HEK293T (cell line): ENCODE data around the gene ESRRB.
A peak's percentile ranks its signal among the peaks of the same experiment; 100 is the strongest.

Source experiments
- CTCF ChIA-PET: fragments of 350-600 bp; formaldehyde crosslinking; extraction: SDS; loops from one replicate; lab custom pipeline; 2021; ENCODE audit warnings: antibody characterized with exemption, inconsistent platforms; lab: Yijun Ruan, JAX
- POLR2A ChIA-PET: fragments of 350-600 bp; formaldehyde crosslinking; extraction: SDS; loops from one replicate; lab custom pipeline; 2020; ENCODE audit warnings: antibody characterized with exemption, inconsistent platforms; lab: Yijun Ruan, JAX
- DNase-seq: peaks from one replicate; pipeline ENCODE4 v3.0.0; 2012; ENCODE audit warnings: mixed read lengths; ENCODE audit errors: extremely low spot score
- ARNT ChIP-seq: fragments of 450-650 bp; IDR thresholded peaks from 2 replicates; pipeline ENCODE4 v1.6.1; 2017; ENCODE audit warnings: mild to moderate bottlenecking
- BHLHE40 ChIP-seq: fragments of 450-650 bp; IDR thresholded peaks from 2 replicates; pipeline ENCODE4 v1.6.1; 2016; ENCODE audit warnings: mild to moderate bottlenecking, moderate library complexity, borderline replicate concordance
- CTBP1 ChIP-seq: fragments of 450-650 bp; IDR thresholded peaks from 2 replicates; pipeline ENCODE4 v1.6.1; 2016; ENCODE audit warnings: borderline replicate concordance
- ELF4 ChIP-seq: fragments of 450-650 bp; IDR thresholded peaks from 2 replicates; pipeline ENCODE4 v1.6.1; 2017; ENCODE audit warnings: antibody characterized with exemption
- FOXA1 ChIP-seq: fragments of 450-650 bp; IDR thresholded peaks from 2 replicates; pipeline ENCODE4 v1.6.1; 2016; ENCODE audit warnings: mild to moderate bottlenecking
- FOXK2 ChIP-seq: fragments of 450-650 bp; IDR thresholded peaks from 2 replicates; pipeline ENCODE4 v1.6.1; 2016; ENCODE audit warnings: mild to moderate bottlenecking
- FOXM1 ChIP-seq: fragments of 450-650 bp; IDR thresholded peaks from 2 replicates; pipeline ENCODE4 v1.6.1; 2017; ENCODE audit warnings: mild to moderate bottlenecking, borderline replicate concordance
- HDGF ChIP-seq: fragments of 450-650 bp; IDR thresholded peaks from 2 replicates; pipeline ENCODE4 v1.6.1; 2017; ENCODE audit warnings: antibody characterized with exemption, borderline replicate concordance
- L3MBTL2 ChIP-seq: fragments of 450-650 bp; conservative IDR thresholded peaks from 2 replicates; pipeline ENCODE4 v1.6.1; 2016; ENCODE audit warnings: mild to moderate bottlenecking
- LEF1 ChIP-seq: fragments of 450-650 bp; IDR thresholded peaks from 2 replicates; pipeline ENCODE4 v1.6.1; 2017; ENCODE audit warnings: mild to moderate bottlenecking, borderline replicate concordance
- NFRKB ChIP-seq: fragments of 450-650 bp; IDR thresholded peaks from 2 replicates; pipeline ENCODE4 v1.6.1; 2016; ENCODE audit warnings: mild to moderate bottlenecking, moderate library complexity
- PKNOX1 ChIP-seq: fragments of 450-650 bp; IDR thresholded peaks from 2 replicates; pipeline ENCODE4 v1.6.1; 2016
- SP1 ChIP-seq: fragments of 450-650 bp; IDR thresholded peaks from 2 replicates; pipeline ENCODE4 v1.6.1; 2017
- SUZ12 ChIP-seq: fragments of 450-650 bp; IDR thresholded peaks from 2 replicates; pipeline ENCODE4 v1.6.1; 2016; ENCODE audit warnings: mild to moderate bottlenecking
- TARDBP ChIP-seq: fragments of 450-650 bp; IDR thresholded peaks from 2 replicates; pipeline ENCODE4 v1.6.1; 2016
- ZNF384 ChIP-seq: fragments of 450-650 bp; IDR thresholded peaks from 2 replicates; pipeline ENCODE4 v1.6.1; 2016

Gene ESRRB

GRCh38 chr14:76446921-76447320 lies 71.0 kb downstream of the ESRRB start:
- TF ChIP-seq LEF1 (no peak), ZNF384 (no peak), FOXM1 (no peak)
- DNase-seq: no peak
- POLR2A ChIA-PET: no interaction called here
- CTCF ChIA-PET: interaction anchor here (0.5 to 1.9 kb wide), 3 partner anchors 9 to 672 kb away, joined by 4 to 10 read pairs (median 9); no protein-coding TSS in a partner anchor

GRCh38 chr14:76450476-76450875 lies 74.5 kb downstream of the ESRRB start:
- no peak for DNase-seq
- ChIA-PET CTCF (interaction anchor here (0.6 kb wide), 1 partner anchor 63 kb away, joined by 3 read pairs; no protein-coding TSS in a partner anchor), POLR2A (no interaction called here)
- no peak for TF ChIP-seq ELF4
- no peak for TF ChIP-seq SUZ12
- no peak for TF ChIP-seq TARDBP
- no peak for TF ChIP-seq FOXK2
- TF ChIP-seq SP1: no peak
- no peak for TF ChIP-seq ZNF384
- TF ChIP-seq CTBP1: no peak
- no peak for TF ChIP-seq HDGF
- TF ChIP-seq L3MBTL2: no peak
- no peak for TF ChIP-seq ARNT
- TF ChIP-seq FOXA1: no peak
- no peak for TF ChIP-seq PKNOX1
- no peak for TF ChIP-seq NFRKB
- no peak for TF ChIP-seq FOXM1
- no peak for TF ChIP-seq BHLHE40
- TF ChIP-seq LEF1: no peak

- POLR2A ChIA-PET: no interaction called here
- TF ChIP-seq ZNF384 (no peak), LEF1 (no peak), SP1 (no peak), NFRKB (no peak), FOXA1 (no peak), TARDBP (no peak), FOXK2 (no peak), L3MBTL2 (no peak), HDGF (no peak), PKNOX1 (no peak), FOXM1 (no peak), SUZ12 (no peak)
- CTCF ChIA-PET: interaction anchor here (0.6 to 2.0 kb wide), 11 partner anchors 10 to 343 kb away, joined by 3 to 14 read pairs (median 3); no protein-coding TSS in a partner anchor
- peak; percentile 71 for DNase-seq
Measured at GRCh38 chr14:76456200-76456599, 80.3 kb downstream of the ESRRB start.

- TF ChIP-seq CTBP1 (no peak), HDGF (no peak), L3MBTL2 (no peak), LEF1 (no peak), ZNF384 (no peak), PKNOX1 (no peak), ARNT (no peak), FOXA1 (no peak), FOXM1 (no peak), FOXK2 (no peak), ELF4 (no peak), SUZ12 (no peak), NFRKB (no peak), TARDBP (no peak), BHLHE40 (no peak)
- DNase-seq: no peak
- ChIA-PET POLR2A (no interaction called here), CTCF (interaction anchor here (0.6 to 2.0 kb wide), 9 partner anchors 10 to 190 kb away, joined by 3 to 14 read pairs (median 4); no protein-coding TSS in a partner anchor)
Measured at GRCh38 chr14:76456891-76457586, 81.1 kb downstream of the ESRRB start.

GRCh38 chr14:76457841-76458240 lies 81.9 kb downstream of the ESRRB start:
- ChIA-PET CTCF (interaction anchor here (0.6 kb wide), 1 partner anchor 16 kb away, joined by 3 read pairs; no protein-coding TSS in a partner anchor), POLR2A (no interaction called here)
- no peak for DNase-seq
- TF ChIP-seq FOXK2 (no peak), PKNOX1 (no peak)

- TF ChIP-seq FOXK2: no peak
- no peak for TF ChIP-seq HDGF
- TF ChIP-seq FOXA1: no peak
- TF ChIP-seq L3MBTL2: no peak
- no peak for TF ChIP-seq NFRKB
- TF ChIP-seq ARNT: no peak
- no peak for TF ChIP-seq ELF4
- TF ChIP-seq TARDBP: no peak
- TF ChIP-seq SUZ12: no peak
- TF ChIP-seq SP1: no peak
- TF ChIP-seq LEF1: no peak
- no peak for TF ChIP-seq BHLHE40
- TF ChIP-seq FOXM1: no peak
- no peak for TF ChIP-seq PKNOX1
- no peak for TF ChIP-seq CTBP1
- TF ChIP-seq ZNF384: no peak
- DNase-seq: no peak
- CTCF ChIA-PET: no interaction called here
- POLR2A ChIA-PET: no interaction called here
Measured at GRCh38 chr14:76461886-76462285, 85.9 kb downstream of the ESRRB start.
